Measurements from ENCODE around the gene TEPSIN.

DNA sequence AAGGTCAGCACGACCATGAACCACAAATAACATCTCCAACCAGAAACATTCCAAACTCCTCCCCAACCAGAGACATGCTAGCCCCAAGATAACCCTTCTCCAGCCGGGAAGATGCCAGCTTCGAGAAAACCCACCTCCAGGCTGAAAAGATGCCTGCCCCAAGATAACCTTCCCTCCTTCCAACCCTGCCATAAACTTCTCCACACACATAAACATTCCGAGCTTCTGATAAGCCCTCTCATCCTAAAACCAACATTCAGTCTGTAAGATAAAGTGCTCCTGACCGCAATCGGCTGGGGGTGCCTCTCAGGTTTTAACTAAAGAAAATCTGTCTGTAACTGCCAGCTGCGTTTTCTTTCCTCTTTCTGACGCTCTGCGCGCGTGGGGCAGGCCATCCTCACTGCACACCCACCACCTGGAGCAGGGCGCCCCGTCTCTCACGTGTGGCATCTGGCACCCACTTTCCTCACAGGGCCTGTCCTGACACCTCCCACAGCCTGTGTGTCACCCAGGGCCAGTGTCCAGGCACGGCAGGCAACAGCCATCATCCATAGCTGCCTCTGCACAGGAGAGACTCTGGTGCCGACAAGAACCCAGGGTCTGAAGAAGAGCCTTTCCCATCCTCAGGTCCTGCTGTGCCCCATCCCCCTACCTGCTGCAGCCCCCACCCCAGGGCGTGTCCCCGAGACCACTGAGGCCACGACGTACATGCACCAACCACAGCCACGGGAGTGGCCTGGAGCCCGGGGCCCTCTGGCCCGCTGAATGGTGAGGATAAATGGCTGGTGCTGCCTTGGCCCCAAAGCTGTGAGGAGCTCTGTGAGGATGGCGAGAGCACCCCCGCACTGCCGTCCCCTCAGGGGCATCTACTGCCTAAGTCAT is 3.7 kb downstream of the TEPSIN start:
- no peak for TF ChIP-seq CTCF (IDR thresholded peaks at IDR 0.05; ENCODE audit: low read depth, low read length, missing input control)
- TF ChIP-seq, protein P1, sequence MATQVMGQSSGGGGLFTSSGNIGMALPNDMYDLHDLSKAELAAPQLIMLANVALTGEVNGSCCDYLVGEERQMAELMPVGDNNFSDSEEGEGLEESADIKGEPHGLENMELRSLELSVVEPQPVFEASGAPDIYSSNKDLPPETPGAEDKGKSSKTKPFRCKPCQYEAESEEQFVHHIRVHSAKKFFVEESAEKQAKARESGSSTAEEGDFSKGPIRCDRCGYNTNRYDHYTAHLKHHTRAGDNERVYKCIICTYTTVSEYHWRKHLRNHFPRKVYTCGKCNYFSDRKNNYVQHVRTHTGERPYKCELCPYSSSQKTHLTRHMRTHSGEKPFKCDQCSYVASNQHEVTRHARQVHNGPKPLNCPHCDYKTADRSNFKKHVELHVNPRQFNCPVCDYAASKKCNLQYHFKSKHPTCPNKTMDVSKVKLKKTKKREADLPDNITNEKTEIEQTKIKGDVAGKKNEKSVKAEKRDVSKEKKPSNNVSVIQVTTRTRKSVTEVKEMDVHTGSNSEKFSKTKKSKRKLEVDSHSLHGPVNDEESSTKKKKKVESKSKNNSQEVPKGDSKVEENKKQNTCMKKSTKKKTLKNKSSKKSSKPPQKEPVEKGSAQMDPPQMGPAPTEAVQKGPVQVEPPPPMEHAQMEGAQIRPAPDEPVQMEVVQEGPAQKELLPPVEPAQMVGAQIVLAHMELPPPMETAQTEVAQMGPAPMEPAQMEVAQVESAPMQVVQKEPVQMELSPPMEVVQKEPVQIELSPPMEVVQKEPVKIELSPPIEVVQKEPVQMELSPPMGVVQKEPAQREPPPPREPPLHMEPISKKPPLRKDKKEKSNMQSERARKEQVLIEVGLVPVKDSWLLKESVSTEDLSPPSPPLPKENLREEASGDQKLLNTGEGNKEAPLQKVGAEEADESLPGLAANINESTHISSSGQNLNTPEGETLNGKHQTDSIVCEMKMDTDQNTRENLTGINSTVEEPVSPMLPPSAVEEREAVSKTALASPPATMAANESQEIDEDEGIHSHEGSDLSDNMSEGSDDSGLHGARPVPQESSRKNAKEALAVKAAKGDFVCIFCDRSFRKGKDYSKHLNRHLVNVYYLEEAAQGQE (IDR thresholded peaks at IDR 0.05) = no peak
- TF ChIP-seq ATF3 (IDR thresholded peaks at IDR 0.05) = no peak
- no peak for TF ChIP-seq GABPA (IDR thresholded peaks at IDR 0.05 in 1 of 2, conservative IDR thresholded peaks at IDR 0.05 in 1 of 2)
- TF ChIP-seq MAX (IDR thresholded peaks at IDR 0.05) = no peak
- no peak for TF ChIP-seq FOXA1 (IDR thresholded peaks at IDR 0.05)
- no peak for TF ChIP-seq JUND (IDR thresholded peaks at IDR 0.05)
- TF ChIP-seq EGR1 (IDR thresholded peaks at IDR 0.05; ENCODE audit: low read depth in 2 of 2) = no peak
- no peak for TF ChIP-seq ZBTB33 (IDR thresholded peaks at IDR 0.05)
- TF ChIP-seq RAD21 (IDR thresholded peaks at IDR 0.05) = no peak
- no peak for TF ChIP-seq TAF1 (conservative IDR thresholded peaks at IDR 0.05)
- TF ChIP-seq RXRA (IDR thresholded peaks at IDR 0.05) = no peak
